ENCODE results near the gene MISP. TPM values are rescaled to one million over a fixed set of nuclear protein-coding genes. Genes with fewer than 3 reads are reported as not detected.

MISP gene
- total and polyA plus RNA-seq, 10 of the 15 experiments (the other 5 are each of a cell fraction or from before 2014, with no cell fraction given), result not detected

GRCh38 chr19:789701-790060, 38.8 kb downstream of the MISP start:
- Histone ChIP-seq H3K79me2 (ENCODE audit: control insufficient read depth, insufficient read depth, low read length) (no peaks in the 10 kb centered on the region), H3K27ac (ENCODE audit: control insufficient read depth, insufficient read depth) (no peak overlapping the region), H3K4me2 (ENCODE audit: control insufficient read depth, insufficient read depth) (no peak overlapping the region), H3K9ac (ENCODE audit: control insufficient read depth, insufficient read depth, low read length) (no peak overlapping the region), H3K36me3 (ENCODE audit: control insufficient read depth in 2 of 2, insufficient read depth in 2 of 2, low read length in 1 of 2) (no peaks in the 10 kb centered on the region), H3K4me3 (no peak overlapping the region), H2AFZ (ENCODE audit: control insufficient read depth, low read depth, low read length) (no peak overlapping the region), H3K27me3 (replicated peaks in 1 of 2; ENCODE audit: control insufficient read depth in 2 of 2, insufficient read depth in 2 of 2, low read length in 1 of 2) (no peaks in the 10 kb centered on the region; a peak in 1 of 4 replicates), H4K20me1 (ENCODE audit: control insufficient read depth, insufficient read depth) (no peaks in the 10 kb centered on the region), H3K4me1 (ENCODE audit: control insufficient read depth, insufficient read depth, low read length) (no peaks in the 10 kb centered on the region), H3K9me3 (replicated peaks; ENCODE audit: control insufficient read depth, insufficient read depth, low read length) (no peaks in the 10 kb centered on the region)
- ATAC-seq, result no peak
- DNase-seq (ENCODE audit: low read depth, low spot score), result no peak
- intact Hi-C loops (cut with micrococcal nuclease; ENCODE audit: unreplicated experiment), result no loop called here
- WGBS (ENCODE audit: insufficient coverage, insufficient replicate concordance, low lambda C conversion rate, missing lambda C conversion rate), result 74% methylated on average over 9 of the region's 9 CpGs
- ChIA-PET CTCF (no interaction called here), RAD21 (ENCODE audit: unreplicated experiment) (no interaction called here), SMC1A (ENCODE audit: uncharacterized antibody, unreplicated experiment) (no interaction called here), POLR2A (no interaction called here)
- no TSS peak for BruUV-seq (replicated peaks)
- in situ Hi-C loops (cut with MboI), result no loop called here
- no peak for FAIRE-seq
- TF ChIP-seq ZZZ3 (IDR thresholded peaks at IDR 0.05; ENCODE audit: control insufficient read depth, insufficient read length, low read depth) (no peak), TCF3 (IDR thresholded peaks at IDR 0.05; ENCODE audit: borderline replicate concordance, insufficient read depth, low read depth, low read length) (no peak), NFIC (IDR thresholded peaks at IDR 0.05; ENCODE audit: low read depth, low read length) (no peak), CBX5 (IDR thresholded peaks at IDR 0.05; ENCODE audit: low read depth) (no peak), HDGF (IDR thresholded peaks at IDR 0.05) (no peak), TCF7 (IDR thresholded peaks at IDR 0.05; ENCODE audit: borderline replicate concordance) (no peak), LARP7 (IDR thresholded peaks at IDR 0.05) (no peak)

GRCh38 chr19:791007-791566, 40.2 kb downstream of the MISP start:
- Histone ChIP-seq H2AFZ (ENCODE audit: control insufficient read depth, low read depth, low read length) (no peak overlapping the region), H3K79me2 (ENCODE audit: control insufficient read depth, insufficient read depth, low read length) (no peaks in the 10 kb centered on the region), H3K27ac (ENCODE audit: control insufficient read depth, insufficient read depth) (no peak overlapping the region), H3K4me2 (ENCODE audit: control insufficient read depth, insufficient read depth) (no peak overlapping the region), H3K9ac (ENCODE audit: control insufficient read depth, insufficient read depth, low read length) (no peak overlapping the region), H3K27me3 (replicated peaks in 1 of 2; ENCODE audit: control insufficient read depth in 2 of 2, insufficient read depth in 2 of 2, low read length in 1 of 2) (no peaks in the 10 kb centered on the region; a peak in 1 of 4 replicates), H3K4me1 (ENCODE audit: control insufficient read depth, insufficient read depth, low read length) (no peaks in the 10 kb centered on the region), H3K4me3 (no peak overlapping the region), H3K36me3 (ENCODE audit: control insufficient read depth in 2 of 2, insufficient read depth in 2 of 2, low read length in 1 of 2) (no peaks in the 10 kb centered on the region), H3K9me3 (replicated peaks; ENCODE audit: control insufficient read depth, insufficient read depth, low read length) (no peaks in the 10 kb centered on the region), H4K20me1 (ENCODE audit: control insufficient read depth, insufficient read depth) (no peaks in the 10 kb centered on the region)
- ChIA-PET SMC1A (ENCODE audit: uncharacterized antibody, unreplicated experiment) (no interaction called here), CTCF (no interaction called here), RAD21 (ENCODE audit: unreplicated experiment) (no interaction called here), POLR2A (no interaction called here)
- TF ChIP-seq PKNOX1 (IDR thresholded peaks at IDR 0.05) (no peak), CBX3 (IDR thresholded peaks at IDR 0.05; ENCODE audit: borderline replicate concordance, low read depth) (no peak), RUNX3 (IDR thresholded peaks at IDR 0.05; ENCODE audit: low read length) (no peak), STAT3 (IDR thresholded peaks at IDR 0.05; ENCODE audit: low read depth, low read length) (no peak), YBX1 (IDR thresholded peaks at IDR 0.05) (no peak)
- no TSS peak for BruUV-seq (replicated peaks)
- DNase-seq (ENCODE audit: low read depth, low spot score) (no peak), ATAC-seq (no peak), FAIRE-seq (no peak)
- 68% methylated on average over 25 of the region's 26 CpGs for WGBS (ENCODE audit: insufficient coverage, insufficient replicate concordance, low lambda C conversion rate, missing lambda C conversion rate)
- intact Hi-C loops (cut with micrococcal nuclease; ENCODE audit: unreplicated experiment) (no loop called here), in situ Hi-C loops (cut with MboI) (no loop called here)

Data from GM12878 (cell line).